Activated CD8-positive, alpha-beta memory T cell treated with anti-CD3 and anti-CD28 coated beads, Interleukin-2, amount 50 U/mL, for 4 hours (primary cell): ENCODE results near the gene MIS12.

Source experiments
- DNase-seq: peaks from one replicate; pipeline ENCODE4 v3.0.0-alpha.2; 2020

MIS12 gene

GRCh38 chr17:5486206-5487124, at the start of gene MIS12:
Gene MIS12 (plus strand): TSS chr17:5486566. CDS start chr17:5488863, 2,297 bp downstream.
- peak; percentile 94 for DNase-seq

- DNase-seq, result no peak
These were observed 48.5 kb upstream of the MIS12 start for GRCh38 chr17:5437721-5438317.

- peak; percentile 93 for DNase-seq
These were observed 47.5 kb upstream of the MIS12 start, which contains the start of gene C1QBP for GRCh38 chr17:5438716-5439445. Gene C1QBP (minus strand): TSS chr17:5439155. CDS start chr17:5439073, 82 bp downstream.

GRCh38 chr17:5439446-5439764, 47.0 kb upstream of the MIS12 start:
- DNase-seq, result no peak

GRCh38 chr17:5443728-5444127, 42.6 kb upstream of the MIS12 start:
- no peak for DNase-seq

GRCh38 chr17:5444209-5444608, 42.2 kb upstream of the MIS12 start:
- no peak for DNase-seq

GRCh38 chr17:5446786-5447185, 39.6 kb upstream of the MIS12 start:
- no peak for DNase-seq

- DNase-seq, result no peak
These were observed 21.5 kb upstream of the MIS12 start for GRCh38 chr17:5464717-5465507.

- no peak for DNase-seq
These were observed 20.1 kb upstream of the MIS12 start for GRCh38 chr17:5466295-5466694.

- DNase-seq, result no peak
These were observed 18.9 kb upstream of the MIS12 start for GRCh38 chr17:5467416-5467815.

GRCh38 chr17:5468075-5468473, 18.3 kb upstream of the MIS12 start:
- peak; percentile 39 for DNase-seq

- DNase-seq, result no peak
These were observed 13.9 kb upstream of the MIS12 start for GRCh38 chr17:5472511-5472910.

- no peak for DNase-seq
These were observed 12.5 kb upstream of the MIS12 start for GRCh38 chr17:5473906-5474305.

GRCh38 chr17:5478992-5479391, 7.4 kb upstream of the MIS12 start:
- no peak for DNase-seq

GRCh38 chr17:5480962-5481361, 5.4 kb upstream of the MIS12 start:
- no peak for DNase-seq

GRCh38 chr17:5481451-5481850, 4.9 kb upstream of the MIS12 start:
- DNase-seq, result no peak

GRCh38 chr17:5485270-5486205, 828 bp upstream of the MIS12 start, which contains the start of gene DERL2:
Gene DERL2 (minus strand): TSS chr17:5486178. CDS start chr17:5486161, 17 bp downstream.
- DNase-seq, result no peak

GRCh38 chr17:5488752-5489151, 2.4 kb downstream of the MIS12 start:
- DNase-seq, result no peak

GRCh38 chr17:5492970-5493369, 6.6 kb downstream of the MIS12 start:
- no peak for DNase-seq

- DNase-seq, result peak; percentile 17
These were observed 13.3 kb downstream of the MIS12 start for GRCh38 chr17:5499476-5500231.

- no peak for DNase-seq
These were observed 13.9 kb downstream of the MIS12 start for GRCh38 chr17:5500247-5500588.
